K562 (cell line): ENCODE data around the gene FAM234A. TPM values are rescaled to one million over a fixed set of nuclear protein-coding genes. Genes with fewer than 3 reads are reported as not detected.

Experiments used
- CREM ChIP-seq: IDR thresholded peaks from 2 replicates; pipeline ENCODE4 v1.6.1; 2014; ENCODE audit warnings: antibody characterized with exemption, low read depth
- E2F6 ChIP-seq, 2 experiments: IDR thresholded peaks; 2 replicates each; pipeline ENCODE4 v1.6.1; 2011; ENCODE audit warnings: borderline replicate concordance in 1 of 2, control low read depth in 1 of 2, low read depth in 1 of 2, low read length in 1 of 2, mild to moderate bottlenecking in 1 of 2, mixed read lengths in 1 of 2, moderate library complexity in 1 of 2; ENCODE audit not compliant: insufficient read depth in 1 of 2, insufficient read length in 1 of 2, poor library complexity in 1 of 2, severe bottlenecking in 1 of 2; ENCODE audit errors: extremely low read depth in 1 of 2
- ETV1 ChIP-seq: fragments of 450-650 bp; conservative IDR thresholded peaks from 2 replicates; pipeline ENCODE4 v1.6.1; 2016; ENCODE audit warnings: missing genetic modification characterization, control low read depth, low read depth, missing compliant biosample characterization
- FOXK2 ChIP-seq, 2 experiments: fragments of 450-650 bp; IDR thresholded peaks in 1 of 2; conservative IDR thresholded peaks in 1 of 2; 2 replicates each; pipeline ENCODE4 v1.6.1; 2016; ENCODE audit warnings: low read depth in 2 of 2, mild to moderate bottlenecking in 1 of 2
- KHSRP ChIP-seq: fragments of 450-650 bp; IDR thresholded peaks from 2 replicates; pipeline ENCODE4 v1.6.1; 2017
- SP2 ChIP-seq: IDR thresholded peaks from 2 replicates; pipeline ENCODE4 v1.6.1; 2011; ENCODE audit warnings: mild to moderate bottlenecking, low read depth, low read length, moderate library complexity; ENCODE audit not compliant: poor library complexity, severe bottlenecking; ENCODE audit errors: extremely low read depth
- THAP12 ChIP-seq: fragments of 250-450 bp; sonication (Bioruptor Pico); IDR thresholded peaks from 2 replicates; pipeline ENCODE4 v1.9.0; 2021; ENCODE audit warnings: mild to moderate bottlenecking, inconsistent platforms
- ZBTB40 ChIP-seq, 2 experiments: fragments of 450-650 bp in 1 of 2; sonication (generic) in 1 of 2; formaldehyde crosslinking in 1 of 2; IDR thresholded peaks; 2 replicates each; pipeline versions ENCODE4 v1.7.1 to v1.9.0; 2016 to 2022; ENCODE audit warnings: inconsistent platforms in 1 of 2, mild to moderate bottlenecking in 1 of 2, missing genetic modification reagents in 1 of 2
- polyA plus RNA-seq, 8 experiments: library from polyadenylated mRNA; depleted of rRNA in 4 of 8; stranded (reverse) in 5 of 8; unstranded in 3 of 8; fragments of >200 nt; fragmentation: Nextera tagmentation in 2 of 8; fragmentation: Illumina TruSeq in 1 of 8; extraction: Ambion mirVana in 2 of 8; extraction: Trizol in 1 of 8; gene quantifications; 2 replicates each; pipeline versions ENCODE4 v1.2.1 to v1.2.3, GENCODE V29; 2011 to 2014; ENCODE audit warnings: inconsistent platforms in 1 of 8, missing spikeins in 1 of 8
- total RNA-seq, 7 experiments: library from RNA; depleted of rRNA in 6 of 7; stranded (reverse); fragments of >200 nt in 6 of 7; fragmentation: Illumina TruSeq in 2 of 7; extraction: Trizol in 2 of 7; gene quantifications; 2 replicates each; pipeline versions ENCODE4 v1.2.1 to v1.2.3, GENCODE V29; 2011 to 2021; ENCODE audit warnings: low replicate concordance in 1 of 7

The FAM234A gene
- total and polyA plus RNA-seq, 9 of the 15 experiments (the other 6 are each of a cell fraction or from before 2014, with no cell fraction given) = 1.0 to 47.9 (median 15.0) TPM

GRCh38 chr16:234468-235305, at the start of gene FAM234A (continued):
- TF ChIP-seq ETV1 (tag) (peak; percentile 57), CREM (peak; percentile 94), KHSRP (no peak), ZBTB40 (IDR thresholded peaks at IDR 0.05) (peak; percentile 92), ZBTB40 (CRISPR knock-in tag; IDR thresholded peaks at IDR 0.05) (no peak), THAP12 (CRISPR knock-in tag) (peak; percentile 87), SP2 (peak; percentile 18), FOXK2 (conservative IDR thresholded peaks at IDR 0.05 in 1 of 2, IDR thresholded peaks at IDR 0.05 in 1 of 2; ENCODE audit: low read depth in 2 of 2) (peak; percentile 67 to 80), E2F6 (IDR thresholded peaks at IDR 0.05; ENCODE audit: borderline replicate concordance in 1 of 2, extremely low read depth in 1 of 2, insufficient read depth in 1 of 2, insufficient read length in 1 of 2, low read depth in 1 of 2, low read length in 1 of 2, poor library complexity in 1 of 2, severe bottlenecking in 1 of 2) (peak in 1 of 2 experiments; percentile 83)
